Ishikawa (cell line): Measurements from ENCODE around the gene JPH4.

ENCODE experiments used
- CREB1 ChIP-seq: IDR thresholded peaks from 2 replicates; pipeline ENCODE4 v1.6.1; 2012; ENCODE audit warnings: low read depth
- FOXM1 ChIP-seq: IDR thresholded peaks from 2 replicates; pipeline ENCODE4 v1.6.1; 2012; ENCODE audit warnings: low read depth, borderline replicate concordance
- MAX ChIP-seq: IDR thresholded peaks from 2 replicates; pipeline ENCODE4 v1.6.1; 2012
- RAD21 ChIP-seq: IDR thresholded peaks from 2 replicates; pipeline ENCODE4 v1.6.1; 2012; ENCODE audit warnings: low read depth
- TAF1 ChIP-seq: IDR thresholded peaks from 2 replicates; pipeline ENCODE4 v1.6.1; 2012; ENCODE audit warnings: low read depth, mild to moderate bottlenecking
- ZBTB7A ChIP-seq: IDR thresholded peaks from 2 replicates; pipeline ENCODE4 v1.6.1; 2012; ENCODE audit warnings: low read depth

DNA sequence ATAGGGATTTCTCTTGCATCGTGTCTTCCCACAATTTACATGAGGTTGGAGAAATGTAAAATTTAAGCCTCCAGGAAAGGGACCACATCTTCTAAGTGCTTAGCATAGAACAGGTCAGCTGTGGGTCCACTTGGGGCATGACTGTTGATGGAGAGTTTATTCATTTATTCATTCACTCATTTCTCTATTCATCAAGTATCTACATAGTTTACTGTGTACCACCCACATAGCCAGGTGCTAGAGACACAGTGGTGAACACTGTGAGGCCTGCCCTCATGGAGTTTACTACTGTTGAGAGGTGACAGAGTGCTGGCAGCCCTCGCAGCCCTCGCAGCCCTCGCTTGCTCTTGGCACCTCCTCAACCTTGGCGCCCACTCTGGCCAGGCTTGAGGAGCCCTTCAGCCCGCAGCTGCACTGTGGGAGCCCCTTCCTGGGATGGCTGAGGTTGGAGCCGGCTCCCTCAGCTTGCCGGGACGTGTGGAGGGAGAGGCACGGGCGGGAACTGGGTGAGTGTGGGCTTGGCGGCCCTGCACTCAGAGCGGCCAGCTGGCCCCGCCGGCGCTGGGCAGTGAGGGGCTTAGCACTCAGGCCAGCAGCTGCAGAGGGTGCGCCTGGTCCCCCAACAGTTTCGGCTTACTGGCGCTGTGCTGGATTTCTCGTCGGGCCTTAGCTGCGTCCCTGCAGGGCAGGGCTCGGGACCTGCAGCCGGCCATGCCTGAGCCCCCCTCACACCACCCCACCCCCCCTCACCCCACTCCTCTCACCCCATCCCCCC, 1.7 kb upstream of the JPH4 start:
- TF ChIP-seq TAF1 (no peak), MAX (no peak), RAD21 (no peak), CREB1 (no peak), FOXM1 (no peak), ZBTB7A (no peak)
